GM21619 (cell line): Measurements from ENCODE around the gene LRRC3.

ENCODE experiments used
- ATAC-seq: cut with Tn5 transposase; IDR thresholded peaks from one replicate; pipeline ENCODE4 v1.9.1; 2021; ENCODE audit not compliant: unreplicated experiment

LRRC3 gene

DNA sequence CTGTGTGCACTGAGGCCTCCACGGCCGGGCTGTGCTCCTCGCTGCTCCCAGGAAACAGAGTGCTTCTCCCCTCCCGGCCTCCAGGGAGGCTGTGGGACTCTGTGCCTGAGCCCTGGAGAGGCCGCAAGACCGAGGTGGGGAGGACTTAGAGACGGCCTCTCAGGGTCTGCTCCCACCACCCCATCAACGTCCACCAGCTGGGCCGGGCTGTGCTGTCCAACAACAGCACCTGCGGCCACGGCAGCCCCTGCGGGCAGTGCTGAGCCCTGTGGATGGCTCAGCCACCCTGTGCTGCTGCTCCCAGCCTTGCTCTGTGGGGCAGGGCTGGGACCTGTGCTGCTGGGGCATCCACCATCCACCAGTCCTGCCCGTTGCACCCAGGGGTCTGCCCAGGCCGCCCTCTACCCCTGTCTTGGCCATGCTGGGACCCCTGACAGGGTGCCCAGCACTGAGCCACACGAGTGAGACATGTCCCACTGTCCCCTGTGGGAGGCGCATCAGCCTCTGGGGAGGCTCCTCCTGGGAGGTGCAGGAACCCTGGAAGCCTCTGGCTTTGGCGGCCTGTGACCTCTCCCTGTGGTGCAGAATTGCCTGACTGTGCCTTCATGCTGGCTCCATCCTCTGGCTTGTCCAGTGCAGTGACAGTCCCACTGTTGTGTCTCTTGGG lies 31.2 kb upstream of the LRRC3 start:
- no peak for ATAC-seq

DNA sequence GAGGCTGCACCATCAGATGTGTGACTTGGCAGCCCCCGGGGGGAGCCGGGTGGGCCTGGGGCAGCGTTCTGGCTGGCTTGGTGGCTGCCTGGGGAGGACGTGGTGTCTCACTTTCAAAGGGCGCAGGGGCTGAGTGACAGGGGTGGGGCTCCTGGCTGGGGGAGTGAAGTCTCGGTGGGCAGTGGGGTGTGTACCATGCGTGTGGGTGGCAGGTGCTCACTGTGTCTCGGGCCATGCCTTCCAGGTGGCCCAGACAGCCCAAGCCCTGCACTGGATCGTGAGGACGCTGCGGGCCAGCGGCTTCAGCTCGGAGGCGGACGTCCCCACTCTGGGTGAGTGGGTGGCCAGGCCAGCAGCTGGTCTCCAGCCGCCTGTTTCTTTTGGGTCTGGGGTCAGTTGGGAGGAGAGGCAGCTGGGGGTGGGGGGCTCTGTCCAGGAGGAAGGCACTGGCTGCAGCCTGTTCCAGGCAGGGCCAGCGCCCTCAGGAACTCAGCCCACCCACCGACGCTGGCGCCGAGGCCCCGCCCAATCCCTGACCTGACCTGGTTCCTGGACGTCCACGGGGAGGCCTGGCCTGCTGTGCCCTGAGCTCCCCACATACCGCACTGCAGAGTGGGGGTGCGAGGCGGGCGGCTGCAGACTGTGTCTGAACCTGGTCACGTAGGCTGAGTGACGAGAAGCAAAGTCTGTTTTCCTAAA lies 30.6 kb upstream of the LRRC3 start:
- ATAC-seq, result no peak

DNA sequence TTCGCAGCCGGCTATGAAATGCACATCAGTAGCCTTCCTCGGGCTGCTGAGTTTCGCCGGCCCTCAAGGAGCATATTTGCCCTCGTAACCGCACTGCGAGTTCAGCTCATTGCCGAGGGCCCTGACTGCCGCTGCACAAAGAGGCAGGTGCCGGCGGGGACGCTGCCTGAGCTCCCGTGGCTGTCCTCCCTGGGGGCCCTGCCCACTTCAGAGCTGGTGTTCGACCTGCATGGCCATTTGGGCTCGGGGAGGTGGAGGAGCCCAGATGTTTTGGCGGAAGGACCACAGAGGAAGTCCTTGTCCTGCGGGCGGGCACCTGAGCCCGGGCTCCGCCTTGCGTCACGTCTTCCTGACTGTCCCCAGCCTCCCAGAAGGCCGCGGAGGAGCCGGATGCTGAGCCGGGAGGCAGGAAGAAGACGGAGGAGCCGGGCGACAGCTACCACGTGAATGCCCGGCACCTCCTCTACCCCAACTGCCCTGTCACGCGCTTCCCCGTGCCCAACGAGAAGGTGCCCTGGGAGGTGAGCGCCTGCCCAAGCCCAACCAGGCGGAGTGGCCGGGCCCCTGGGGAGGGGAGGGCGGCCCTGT lies 29.9 kb upstream of the LRRC3 start:
- no peak for ATAC-seq

DNA sequence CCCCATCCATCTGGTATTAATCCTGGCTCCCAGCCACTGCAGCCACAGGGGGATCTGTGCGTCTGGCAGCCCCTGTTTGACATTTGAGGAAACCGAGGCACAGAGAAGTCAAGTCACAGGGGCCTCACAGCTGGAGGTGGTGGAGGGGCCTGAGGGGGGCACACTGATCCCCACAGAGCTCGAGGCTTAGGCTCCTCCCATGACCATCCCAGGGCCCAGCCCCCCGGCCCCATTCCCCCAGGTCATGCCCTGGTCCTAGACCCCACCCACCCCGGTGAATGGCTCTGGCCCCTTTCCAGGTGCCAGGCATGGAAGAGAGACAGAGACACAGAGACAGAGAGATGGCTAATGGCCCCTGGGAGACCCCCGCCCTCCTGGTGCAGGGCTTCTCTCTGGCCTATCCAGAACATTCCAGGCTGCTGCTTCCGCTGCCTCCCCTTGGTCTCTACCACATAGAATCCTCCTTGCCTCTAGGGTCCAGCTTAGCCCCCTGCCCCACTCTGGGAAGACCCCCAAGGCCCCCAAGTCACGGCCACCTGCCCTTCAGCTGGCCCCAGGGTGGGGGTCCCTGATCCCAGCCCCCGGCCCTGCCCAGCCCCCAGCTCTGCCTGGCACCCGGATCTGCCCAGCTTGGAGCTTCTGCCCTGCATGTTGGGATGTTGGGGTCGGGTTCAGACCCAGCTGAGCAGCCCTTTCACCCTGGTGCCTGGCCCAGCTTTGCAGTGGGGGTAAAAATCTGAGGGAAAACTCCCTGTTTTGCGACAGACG lies 29.2 kb upstream of the LRRC3 start:
- ATAC-seq, result no peak

DNA sequence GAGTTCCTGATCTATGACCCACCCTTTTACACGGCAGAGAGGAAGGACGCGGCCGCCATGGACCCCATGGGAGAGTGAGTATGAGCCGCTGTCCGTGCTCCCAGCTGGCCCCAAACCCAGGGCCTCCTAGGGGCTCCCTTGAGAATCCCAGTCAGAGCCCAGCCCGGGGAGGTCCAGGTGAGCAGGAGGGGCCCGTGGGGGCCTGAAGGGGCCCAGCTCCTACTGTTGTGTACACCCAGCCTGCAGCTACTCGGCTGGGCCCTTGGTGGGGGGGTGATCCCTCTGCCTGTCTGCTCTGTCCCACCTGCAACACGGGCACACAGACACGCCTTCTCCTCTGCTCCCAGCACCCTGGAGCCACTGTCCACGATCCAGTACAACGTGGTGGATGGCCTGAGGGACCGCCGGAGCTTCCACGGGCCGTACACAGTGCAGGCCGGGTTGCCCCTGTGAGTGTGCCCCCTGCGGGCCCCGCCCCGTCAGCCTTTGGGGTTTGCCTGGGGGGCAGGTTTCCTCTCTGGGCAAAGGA lies 28.6 kb upstream of the LRRC3 start:
- no peak for ATAC-seq

DNA sequence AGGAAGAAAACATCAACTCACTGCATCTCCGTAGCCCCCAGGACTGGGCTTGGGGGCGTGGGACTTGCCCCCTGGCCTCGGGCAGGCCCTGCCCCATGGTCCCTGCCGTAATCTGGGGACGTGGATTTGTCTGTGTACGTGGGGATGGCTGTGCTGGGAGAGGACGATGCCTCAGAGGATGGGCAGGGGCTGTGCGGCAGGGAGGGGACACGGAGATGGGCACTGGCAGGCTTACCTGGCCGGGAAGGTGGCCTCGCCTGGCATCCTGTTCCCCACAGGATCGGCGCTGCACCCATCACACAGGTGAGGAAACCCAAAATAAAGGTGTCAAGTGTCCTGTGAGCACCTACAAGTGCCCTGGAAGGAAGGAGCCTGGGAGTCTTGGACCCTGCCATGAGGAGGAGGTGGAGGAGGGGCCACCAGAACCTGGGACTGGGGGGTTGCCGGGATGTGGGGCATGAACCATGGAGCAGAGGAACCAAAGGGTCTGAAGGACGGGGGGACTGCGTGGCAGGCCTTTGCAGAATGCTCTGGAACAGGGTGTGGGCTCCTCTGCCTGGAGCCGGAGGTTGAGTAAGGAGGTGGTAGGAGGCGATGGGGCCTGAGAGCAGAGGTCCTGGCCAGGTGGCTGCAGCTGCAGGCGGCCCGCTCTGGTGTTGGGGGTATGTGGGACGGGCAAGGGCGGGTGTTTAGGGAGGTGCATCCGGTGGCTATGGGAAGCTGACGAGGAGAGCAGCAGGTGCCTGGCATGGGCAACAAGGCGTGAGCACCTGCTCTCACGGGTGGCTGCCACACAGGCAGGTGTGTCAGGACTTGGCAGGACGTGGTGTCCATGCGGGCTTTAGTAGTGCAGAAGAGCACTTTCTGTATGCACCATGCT lies 27.8 kb upstream of the LRRC3 start:
- no peak for ATAC-seq

DNA sequence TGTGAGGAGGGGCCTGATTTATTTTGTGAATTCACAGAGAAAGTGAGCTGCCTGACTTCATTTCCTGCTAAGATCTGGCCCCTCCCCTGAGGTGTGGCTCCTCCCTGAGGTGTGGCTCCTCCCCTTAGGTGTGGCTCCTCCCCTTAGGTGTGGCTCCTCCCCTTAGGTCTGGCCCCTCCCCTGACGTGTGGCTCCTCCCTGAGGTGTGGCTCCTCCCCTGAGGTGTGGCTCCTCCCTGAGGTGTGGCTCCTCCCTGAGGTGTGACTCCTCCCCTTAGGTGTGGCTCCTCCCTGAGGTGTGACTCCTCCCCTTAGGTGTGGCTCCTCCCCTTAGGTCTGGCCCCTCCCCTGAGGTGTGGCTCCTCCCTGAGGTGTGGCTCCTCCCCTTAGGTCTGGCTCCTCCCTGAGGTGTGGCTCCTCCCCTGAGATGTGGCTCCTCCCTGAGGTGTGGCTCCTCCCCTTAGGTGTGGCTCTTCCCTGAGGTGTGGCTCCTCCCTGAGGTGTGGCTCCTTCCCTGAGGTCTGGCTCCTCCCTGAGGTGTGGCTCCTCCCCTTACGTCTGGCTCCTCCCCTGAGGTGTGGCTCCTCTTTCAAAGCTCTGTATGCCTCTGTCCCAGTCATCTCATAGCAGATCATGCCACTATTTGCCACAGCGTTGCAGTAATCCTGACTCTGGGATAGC lies 26.9 kb upstream of the LRRC3 start:
- ATAC-seq, result no peak

DNA sequence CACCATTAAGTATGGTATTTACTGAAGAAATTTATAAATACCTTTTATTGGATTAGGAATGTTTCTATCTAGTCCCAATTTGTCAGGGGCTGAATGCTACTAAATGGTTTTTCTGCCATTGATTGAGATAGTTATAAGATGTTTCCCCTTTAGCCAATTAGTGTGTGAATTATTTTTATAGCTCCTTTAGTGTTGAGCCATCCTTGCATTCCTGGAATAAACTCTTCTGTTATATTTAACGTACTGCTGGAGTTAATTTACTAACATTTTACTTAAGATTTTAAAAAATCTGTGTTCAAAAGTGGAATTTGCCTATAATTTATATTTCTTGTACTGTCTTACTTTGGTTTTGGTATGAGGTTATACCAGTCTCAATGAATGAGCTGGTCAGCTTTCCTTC lies 25.4 kb upstream of the LRRC3 start:
- ATAC-seq, result no peak

DNA sequence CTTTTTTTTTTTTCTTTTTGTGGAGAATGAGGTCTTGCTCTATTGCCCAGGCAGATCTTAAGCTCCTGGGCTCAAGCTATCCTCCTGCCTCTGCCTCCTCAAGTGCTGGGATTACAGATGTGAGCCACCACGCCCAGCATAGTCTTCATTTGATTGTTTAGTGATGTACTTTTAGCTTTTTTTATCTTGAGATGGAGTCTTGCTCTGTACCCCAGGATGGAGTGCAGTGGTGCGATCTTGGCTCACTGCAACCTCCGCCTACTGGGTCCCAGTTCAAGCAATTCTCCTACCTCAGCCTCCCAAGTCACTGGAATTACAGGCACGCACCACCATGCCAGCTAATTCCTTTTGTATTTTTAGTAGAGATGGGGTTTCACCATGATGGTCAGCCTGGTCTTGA lies 24.0 kb upstream of the LRRC3 start:
- no peak for ATAC-seq

DNA sequence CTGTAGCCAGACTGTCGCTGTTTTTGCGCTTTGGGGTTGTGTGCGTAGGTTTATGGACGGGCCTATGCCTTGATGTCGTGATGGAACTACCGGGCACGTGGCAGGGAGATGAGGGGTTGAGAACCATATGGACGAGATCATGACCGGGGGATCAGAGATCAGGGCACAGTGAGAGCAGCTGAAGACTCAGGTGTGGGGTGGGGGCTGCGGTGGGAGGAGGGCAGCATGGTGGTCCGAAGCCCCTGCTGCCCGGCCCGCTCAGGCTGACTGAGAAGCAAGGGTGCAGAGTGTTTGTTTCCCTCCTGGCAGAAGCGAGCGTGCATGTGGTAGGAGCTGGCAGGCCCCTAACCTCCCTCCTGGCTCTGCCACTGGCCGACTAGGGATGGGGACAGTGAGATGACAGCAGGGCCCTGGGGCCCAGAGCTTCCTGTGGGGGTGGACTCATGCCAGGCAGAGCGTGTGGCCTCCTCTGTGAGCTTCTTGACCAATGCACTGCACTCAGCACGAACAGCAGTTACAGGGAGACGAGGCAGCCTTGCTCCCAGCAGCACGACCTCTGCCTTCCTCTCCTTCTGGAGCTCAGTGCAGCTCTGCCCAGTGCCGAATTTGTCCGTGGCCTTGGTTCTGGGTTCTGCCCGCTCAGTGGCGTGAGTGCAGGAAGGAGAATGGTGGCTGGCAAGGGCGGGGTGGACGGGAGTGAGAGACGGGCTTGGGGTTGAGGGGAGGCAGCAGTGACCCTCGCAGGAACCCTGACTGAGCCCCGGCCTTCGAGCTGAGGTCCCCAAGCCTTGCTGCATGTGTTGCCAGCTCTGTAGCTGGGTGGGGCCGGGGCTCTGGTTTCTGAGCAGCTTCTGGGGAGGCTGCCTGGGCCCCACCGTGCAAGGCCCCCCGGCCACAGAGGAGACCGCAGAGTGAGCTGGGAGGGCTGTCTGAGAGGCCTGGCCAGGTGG lies 22.2 kb upstream of the LRRC3 start:
- ATAC-seq, result no peak

DNA sequence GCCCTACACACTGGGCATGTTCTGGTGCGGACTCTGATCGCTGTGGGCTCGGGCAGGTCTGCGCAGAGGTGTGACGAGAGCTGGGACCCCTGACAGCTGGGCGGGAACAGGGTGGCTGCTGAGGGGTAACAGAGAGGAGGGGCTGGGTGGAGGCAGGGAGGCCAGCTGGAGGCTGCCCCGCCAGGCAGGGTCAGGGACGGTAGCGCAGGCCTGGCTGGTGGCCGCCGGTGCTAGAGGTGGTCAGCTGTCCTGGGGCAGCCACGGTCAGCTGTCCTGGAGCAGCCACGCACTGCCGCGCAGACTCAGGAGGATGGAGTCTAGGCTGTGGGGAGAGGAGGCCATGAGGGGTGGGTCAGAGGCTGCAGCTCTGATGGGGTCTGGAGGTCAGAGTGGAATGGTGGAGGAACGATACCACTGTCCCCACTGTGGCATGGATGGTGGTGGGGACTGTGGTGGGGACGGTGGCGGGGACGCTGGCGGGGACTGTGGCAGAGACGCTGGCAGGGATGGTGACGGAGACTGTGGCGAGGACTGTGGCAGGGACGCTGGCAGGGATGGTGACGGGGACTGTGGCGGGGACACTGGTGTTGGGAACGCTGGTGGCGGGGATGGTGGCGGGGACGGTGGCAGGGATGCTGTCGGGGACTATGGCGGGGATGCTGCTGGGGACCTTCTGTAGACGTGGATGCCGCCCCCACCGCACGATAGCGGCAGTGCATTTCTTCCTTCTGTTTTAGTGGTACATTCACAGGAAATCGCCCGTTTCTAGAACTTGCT lies 21.3 kb upstream of the LRRC3 start:
- ATAC-seq, result no peak

DNA sequence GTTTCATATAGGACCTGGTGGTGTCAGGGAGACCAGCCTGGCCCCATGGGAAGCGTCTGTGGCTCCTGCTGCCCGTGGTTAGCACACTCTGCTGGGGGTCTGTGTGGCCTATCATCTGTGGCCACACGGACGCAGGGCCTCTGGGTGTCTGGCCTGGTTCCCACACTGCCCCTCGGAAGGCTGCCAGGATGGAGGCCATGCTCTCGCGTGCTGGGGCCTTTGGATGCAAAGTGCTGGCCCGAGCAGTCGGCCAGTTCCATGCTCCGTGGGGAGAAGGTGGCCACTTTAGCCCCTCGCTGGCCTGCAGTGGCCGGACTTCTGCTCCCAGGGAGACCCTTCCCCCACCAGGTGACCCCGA lies 20.8 kb upstream of the LRRC3 start:
- ATAC-seq, result no peak

DNA sequence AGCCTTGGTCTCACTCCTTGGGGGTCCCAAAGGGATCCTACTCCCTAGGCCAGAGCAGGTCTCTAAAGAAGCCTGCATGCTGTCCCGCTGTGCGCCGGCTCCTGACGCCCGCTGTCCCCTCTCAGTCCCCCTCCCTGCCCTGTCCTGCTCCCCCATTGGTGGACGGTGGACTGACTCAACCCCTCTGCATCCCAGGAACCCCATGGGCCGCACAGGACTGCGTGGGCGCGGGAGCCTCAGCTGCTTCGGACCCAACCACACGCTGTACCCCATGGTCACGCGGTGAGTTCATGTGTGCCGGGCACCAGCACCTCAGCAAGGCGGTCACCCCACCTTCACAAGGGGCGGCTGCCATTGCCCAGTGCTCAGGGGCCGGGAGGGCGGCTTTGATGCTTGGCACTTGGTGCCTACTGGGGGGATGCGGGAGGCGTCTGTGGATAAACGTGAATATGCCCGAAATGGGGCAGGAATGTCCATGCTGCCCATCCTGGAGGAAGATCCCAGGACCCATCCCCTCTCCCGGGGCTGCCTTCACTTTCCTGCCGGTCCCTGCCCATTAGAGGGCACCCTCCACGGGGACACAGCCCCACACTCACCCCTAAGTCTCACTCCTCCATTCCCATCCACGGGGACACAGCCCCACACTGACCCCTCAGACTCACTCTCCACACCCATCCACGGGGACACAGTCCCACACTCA lies 20.2 kb upstream of the LRRC3 start:
- no peak for ATAC-seq

DNA sequence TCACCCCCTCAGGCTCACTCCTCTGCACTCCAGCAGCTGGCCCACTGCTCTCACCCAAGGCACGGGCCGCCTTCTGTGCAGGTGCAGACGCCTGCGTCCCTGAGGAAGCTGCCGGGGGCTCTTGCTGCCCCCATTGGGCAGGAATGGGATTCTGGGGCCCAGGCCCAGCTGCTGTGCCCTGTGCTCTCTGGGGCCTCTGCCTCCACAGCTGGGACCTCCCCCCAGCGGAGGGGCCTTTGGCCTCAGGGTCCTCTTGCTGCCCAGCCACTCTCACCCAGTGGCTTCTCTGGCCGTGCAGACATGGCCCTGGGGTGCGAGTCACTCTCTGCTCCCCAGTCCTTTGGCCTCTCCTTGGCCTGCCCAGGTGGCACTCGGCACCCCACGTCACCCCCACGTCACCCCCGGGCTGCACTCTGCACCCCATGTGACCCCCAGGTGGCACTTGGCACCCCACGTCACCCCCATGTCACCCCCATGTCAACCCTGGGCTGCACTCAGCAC lies 19.1 kb upstream of the LRRC3 start:
- ATAC-seq, result no peak

DNA sequence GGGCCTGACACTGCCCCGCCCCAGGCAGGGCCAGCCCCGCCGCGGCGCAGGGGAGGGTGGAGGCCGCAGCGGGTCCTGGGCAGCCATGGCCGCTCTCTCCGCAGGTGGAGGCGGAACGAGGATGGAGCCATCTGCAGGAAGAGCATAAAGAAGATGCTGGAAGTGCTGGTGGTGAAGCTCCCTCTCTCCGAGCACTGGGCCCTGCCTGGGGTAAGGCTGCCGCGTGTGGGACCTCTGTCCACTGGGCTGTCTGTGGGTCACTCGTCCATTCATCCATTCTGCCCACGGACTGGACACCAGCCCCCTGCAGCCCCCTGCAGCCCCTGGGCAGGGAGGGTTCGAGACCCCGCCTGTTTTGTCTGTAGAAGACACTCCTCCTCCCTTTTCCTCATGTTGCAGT lies 18.4 kb upstream of the LRRC3 start:
- ATAC-seq, result no peak

DNA sequence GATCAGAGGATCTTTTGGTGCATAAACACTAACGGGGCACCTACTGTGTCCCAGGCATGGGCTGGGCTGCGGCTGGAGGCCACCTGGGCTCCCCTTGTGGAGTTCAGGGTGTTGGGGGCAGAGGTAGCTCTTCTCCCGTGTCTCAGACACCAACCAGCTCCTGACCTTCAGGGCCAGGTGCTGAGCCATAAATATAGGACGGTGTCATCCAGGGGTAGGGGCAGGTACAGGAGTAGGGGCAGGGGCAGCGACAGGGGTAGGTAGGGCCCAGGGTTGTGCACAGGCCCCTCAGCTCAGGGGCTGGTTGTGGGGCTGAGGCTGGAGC lies 18.0 kb upstream of the LRRC3 start:
- no peak for ATAC-seq

DNA sequence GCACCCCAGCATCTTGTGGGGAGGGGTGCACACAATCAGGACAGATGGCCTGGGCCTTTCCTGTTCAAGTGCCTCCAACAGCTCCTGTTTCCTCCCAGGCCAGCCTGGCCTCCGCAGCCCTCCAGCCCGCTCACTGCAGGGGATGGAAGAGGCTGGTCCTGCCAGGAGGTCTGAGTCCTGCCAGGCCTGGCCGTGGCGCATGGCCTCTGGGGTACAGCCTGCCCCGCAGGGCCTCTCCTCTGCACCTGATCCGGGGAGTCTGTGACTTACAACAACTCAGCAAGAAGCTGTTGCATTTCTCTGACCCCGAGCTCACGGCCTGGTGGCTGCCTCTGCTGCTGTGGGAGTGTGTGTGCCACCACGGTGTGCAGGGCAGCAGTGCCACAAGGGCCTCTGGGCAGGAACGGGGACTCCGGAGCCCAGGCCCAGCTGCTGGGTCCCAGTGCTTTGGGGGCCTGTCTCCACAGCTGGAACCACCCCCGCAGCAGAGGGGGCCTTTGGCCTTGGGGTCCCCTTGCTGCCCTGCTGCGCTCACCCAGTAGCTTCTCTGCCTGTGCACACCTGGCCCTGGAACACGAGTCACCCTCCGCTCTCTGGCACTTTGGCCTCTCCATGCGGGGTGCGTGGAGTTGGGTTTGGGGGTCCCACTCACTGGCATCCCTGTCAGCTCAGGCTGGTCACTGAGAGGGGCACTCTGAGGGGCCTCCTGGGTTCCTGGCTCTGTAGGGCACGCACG lies 17.4 kb upstream of the LRRC3 start:
- no peak for ATAC-seq
